GM19468 (cell line): Measurements from ENCODE around the gene GOLIM4.
"Not testable (repeated sequence)": the region's sequence is repeated elsewhere in the genome, so short reads cannot be mapped to it uniquely, and the experiment has no call there.

Experiments used
- ATAC-seq: cut with Tn5 transposase; IDR thresholded peaks from one replicate; pipeline ENCODE4 v1.9.1; 2021; ENCODE audit warnings: mild to moderate bottlenecking, moderate library complexity, moderate number of reproducible peaks; ENCODE audit not compliant: unreplicated experiment; ENCODE audit errors: extremely low read depth

GOLIM4 gene

DNA sequence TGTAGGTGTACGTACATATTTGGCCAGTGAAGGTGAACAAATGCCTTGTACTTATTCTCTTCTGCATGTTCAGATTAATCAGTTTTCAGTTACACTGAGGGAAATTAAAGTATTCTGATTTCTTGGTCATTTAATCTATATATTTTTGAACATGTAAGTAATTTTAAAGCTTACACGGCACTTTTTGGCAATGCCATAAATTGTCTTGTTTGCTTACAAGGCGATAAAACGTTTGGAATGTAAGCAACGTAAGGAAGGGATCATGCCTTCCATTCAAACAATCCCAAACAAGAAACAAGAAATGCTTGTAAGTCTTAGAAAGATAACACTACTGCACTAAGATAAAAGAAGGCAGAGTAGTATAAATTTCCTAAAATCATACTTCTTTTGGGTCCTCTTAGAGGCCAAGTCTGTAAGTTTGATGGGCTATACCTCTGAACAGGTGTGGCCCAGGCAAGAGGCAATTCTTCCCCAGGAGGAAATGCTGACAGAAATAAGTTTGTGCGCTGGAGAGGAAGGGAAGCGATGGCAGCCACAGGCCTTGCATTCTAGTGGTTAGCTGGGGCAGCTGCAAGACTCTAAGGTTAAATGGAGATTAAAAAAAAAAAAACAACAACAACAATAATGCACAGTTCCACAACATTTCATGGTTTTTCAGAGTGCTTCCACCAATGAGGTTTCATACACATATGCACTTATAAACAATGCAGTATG lies 73.8 kb downstream of the GOLIM4 start:
- no peak for ATAC-seq

DNA sequence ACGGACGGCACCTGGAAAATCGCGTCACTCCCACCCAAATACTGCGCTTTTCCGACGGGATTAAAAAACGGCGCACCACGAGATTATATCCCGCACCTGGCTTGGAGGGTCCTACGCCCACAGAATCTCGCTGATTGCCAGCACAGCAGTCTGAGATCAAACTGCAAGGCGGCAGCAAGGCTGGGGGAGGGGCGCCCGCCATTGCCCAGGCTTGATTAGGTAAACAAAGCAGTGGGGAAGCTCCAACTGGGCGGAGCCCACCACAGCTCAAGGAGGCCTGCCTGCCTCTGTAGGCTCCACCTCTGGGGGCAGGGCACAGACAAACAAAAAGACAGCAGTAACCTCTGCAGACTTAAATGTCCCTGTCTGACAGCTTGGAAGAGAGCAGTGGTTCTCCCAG lies 84.4 kb downstream of the GOLIM4 start:
- not testable (repeated sequence) for ATAC-seq

DNA sequence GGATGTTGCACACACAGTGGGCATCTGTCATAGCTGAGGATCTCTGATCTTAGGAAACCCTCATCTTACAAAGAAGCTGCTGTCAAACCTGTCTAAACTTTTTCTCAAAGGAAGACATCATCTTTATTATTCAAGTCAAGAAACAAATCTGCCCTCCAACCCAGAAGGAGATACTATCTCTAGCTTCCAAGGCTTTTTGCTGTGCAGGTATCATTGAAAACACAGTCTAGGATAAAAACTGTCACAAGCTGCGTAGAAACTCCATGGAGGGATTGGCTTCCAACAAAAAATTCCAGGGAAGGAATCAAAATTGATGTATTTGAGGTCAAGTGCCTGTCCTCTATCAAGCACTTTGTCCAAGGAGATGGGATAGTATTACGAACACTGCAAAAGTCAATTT lies 89.1 kb downstream of the GOLIM4 start:
- no peak for ATAC-seq

DNA sequence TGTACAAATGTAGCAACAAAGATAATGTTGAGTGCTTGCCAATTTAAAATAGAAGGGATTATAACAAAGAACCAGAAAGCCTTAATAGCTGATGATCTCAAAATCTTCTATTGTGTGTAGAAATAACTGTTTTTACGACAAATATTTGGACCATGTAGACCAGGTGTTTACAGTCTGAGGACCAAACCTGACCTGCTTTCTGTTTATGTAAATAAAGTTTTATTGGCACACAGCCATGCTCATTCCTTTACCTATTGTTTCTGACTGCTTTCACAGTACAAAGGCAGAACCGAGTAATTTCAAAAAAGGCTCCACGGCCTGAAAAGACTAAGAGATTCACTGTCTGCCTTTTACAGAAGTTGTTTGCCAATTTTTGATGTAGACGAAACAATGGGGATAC lies 91.8 kb downstream of the GOLIM4 start:
- no peak for ATAC-seq

DNA sequence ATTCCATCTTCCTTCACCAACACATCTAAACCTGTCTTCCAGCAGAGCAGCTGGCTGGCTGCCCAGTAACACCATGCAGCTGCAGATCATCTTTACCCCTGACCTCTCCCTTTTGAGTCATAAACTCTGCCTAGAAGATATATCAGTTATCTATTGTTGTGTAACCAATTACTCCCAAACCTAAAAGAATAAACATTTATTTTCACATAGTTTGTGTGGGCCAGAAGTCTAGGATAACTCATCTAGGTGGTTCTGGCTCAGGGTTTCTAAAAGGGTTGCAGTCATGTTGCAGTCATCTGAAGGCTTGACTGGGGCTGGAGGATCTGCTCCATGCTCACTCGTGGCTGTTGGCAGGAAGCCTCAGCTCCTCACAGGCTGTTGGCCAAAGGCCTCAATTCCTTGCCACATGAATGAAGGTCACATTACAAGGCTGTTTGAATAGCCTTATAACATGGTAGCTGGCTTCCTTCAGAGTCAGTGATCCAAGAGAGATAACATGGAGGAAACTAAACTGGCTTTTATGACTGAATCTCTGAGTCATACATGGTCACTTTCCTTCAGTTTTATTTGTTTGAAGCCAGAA lies 92.8 kb downstream of the GOLIM4 start:
- ATAC-seq, result no peak

DNA sequence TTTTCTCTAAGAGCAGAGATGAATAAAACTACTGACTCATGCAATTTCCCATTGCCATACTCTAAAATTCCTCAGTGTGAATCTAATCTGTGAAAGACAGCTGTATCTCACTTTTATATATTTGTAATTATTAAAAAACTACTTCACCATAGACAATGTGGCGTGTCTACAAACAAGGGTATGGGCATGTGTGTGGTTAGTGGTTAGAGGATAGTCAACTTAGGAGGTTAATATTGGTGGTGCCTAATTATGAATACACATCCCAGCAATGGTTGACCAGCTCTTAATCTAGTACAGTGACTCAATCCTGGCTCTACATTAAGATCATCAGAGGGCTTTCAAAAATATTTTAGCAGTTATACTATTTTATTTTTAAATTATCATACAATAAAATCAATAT lies 94.5 kb downstream of the GOLIM4 start:
- no peak for ATAC-seq

DNA sequence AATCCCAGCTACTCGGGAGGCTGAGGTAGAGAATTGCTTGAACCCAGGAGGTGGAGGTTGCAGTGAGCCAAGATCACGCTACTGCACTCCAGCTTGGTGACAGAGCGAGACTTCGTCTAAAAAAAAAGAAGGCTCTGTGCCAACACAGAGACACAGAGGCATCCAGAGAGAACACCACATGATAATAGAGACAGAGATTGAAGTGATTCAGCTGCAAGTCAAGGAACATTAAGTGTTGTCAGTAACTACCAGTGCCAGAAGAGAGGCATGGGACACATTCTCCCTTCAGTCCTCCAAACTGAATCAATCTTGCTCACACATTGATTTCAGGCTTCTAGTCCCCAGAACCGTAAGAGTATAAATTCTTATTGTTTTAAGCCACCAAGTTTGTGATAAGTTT lies 97.5 kb downstream of the GOLIM4 start:
- ATAC-seq, result no peak

DNA sequence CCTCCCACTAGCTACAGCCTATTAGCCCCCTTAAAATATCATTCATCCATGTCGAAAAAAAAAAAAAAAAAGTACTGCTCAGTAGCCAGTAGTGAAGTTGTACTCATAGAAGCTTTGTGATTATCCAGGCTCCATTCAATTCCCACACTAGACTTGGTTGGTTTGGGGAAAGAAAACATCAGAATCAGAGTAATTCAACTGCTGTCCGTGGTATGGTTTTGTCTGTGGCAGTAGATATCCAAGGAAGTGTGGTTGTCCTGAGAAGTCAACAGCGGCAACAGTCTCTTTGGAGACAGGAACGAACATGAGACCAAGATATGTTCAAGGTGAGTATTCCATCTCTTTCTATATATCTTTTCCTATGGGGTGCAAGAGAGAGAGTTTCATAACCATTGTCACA lies 99.2 kb downstream of the GOLIM4 start:
- no peak for ATAC-seq

DNA sequence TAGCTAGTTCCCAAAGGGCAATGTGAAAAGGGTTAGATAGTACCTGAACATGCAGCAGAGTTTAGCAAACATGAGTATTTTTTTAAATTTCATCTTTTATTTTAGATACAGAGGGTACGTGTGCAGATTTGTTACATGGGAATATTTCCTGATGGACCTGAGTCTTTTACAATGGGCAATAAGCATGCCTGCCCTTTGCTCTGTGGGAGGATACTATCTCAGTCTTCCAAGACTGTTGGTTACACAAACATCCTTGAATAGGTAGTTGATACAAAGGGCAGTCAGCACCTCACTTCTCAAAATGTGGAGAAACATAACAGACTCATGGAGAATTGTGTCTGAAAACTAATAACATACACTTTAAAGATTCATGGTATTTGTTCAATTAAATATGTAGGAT lies 103.3 kb downstream of the GOLIM4 start:
- no peak for ATAC-seq

DNA sequence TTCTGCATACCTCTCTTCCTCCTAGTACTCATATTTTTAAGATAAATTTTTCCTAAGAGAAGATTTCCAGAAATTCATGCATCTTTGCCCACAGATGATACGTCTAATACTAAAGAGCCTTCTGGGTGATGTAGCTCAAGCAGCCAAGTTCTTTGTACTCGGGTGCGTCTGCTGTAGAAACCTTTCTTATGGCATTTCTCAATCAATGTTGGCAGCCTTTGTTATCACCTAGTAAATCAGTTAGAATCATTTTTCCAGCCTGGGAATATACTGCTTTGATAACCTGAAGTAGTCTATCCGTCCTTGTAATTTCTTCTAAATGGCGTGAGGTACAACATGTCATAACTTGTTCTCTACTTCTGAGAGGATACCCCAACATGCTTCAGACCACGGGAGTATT lies 104.5 kb downstream of the GOLIM4 start:
- ATAC-seq, result no peak

DNA sequence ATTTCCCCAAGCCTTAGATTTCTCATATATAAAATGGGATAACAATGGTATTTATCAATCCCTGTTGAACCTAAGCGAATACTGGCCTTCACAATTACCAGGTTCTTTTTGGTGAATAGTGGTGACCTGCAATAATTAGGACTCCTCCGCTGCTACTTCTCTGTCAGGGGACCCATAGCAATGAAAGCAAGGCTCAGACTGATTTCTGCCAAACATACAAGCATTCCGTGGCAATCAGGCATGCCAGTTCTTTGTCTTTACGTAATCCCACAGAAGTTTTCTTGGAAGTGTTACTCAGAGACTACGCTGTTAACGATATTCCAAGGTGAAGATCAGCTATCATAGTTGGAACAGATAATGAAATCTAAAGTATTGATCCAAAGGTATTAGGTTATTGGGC lies 105.7 kb downstream of the GOLIM4 start:
- no peak for ATAC-seq

DNA sequence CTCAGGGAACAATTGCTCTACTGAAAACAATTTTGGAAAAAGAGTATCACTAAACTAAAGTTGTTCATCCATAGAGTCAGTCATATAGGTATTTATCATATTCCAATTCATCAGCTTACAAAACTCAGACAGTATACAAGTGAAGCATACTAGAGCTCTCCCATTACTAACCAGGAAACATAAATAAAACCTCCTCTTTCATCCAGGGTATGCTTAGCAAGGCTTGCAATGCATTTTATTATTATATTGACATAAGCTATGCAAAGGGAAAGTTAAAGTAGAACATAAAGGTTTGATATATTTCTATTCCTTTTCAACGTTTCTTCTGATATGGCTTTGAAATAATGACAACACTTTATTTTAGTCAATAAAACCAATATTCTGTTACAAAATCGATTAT lies 106.7 kb downstream of the GOLIM4 start:
- no peak for ATAC-seq

DNA sequence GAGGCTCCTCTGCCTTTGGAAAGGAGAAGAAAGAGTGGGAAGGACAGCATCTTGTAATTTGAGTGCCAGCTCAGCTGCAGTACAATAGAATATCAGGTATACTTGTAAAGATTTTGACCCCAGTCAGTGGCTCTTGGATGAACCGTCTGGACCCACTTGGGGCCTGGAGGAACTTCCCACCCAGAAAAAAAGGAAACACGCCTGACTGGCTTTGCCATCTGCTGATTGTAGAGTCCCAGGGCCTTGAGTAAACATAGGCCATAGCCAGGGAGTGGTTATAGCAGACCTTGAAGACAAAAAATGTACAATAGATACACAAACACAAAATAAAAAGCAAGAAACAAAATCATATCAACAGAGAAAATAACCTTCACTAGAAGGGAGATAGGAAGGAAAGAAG lies 112.1 kb downstream of the GOLIM4 start:
- ATAC-seq, result no peak

DNA sequence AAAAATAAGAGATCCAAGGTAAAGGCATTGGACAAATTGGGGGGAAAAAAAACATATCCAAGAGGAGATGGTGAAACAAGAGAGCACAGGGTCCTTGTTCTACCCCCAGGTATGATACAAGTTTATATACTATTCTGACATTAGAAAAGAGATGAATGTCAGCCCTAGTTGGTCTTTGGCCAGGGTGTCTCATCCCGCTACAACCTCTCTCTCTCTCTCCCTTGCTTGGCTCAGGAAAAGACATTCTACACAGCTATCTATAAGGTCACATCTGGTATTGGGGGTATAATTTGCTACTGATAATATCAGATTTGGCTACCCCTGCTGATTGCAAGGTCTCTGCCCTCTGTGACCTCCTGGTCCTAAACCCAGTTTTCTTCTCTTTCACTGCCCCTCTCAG lies 117.2 kb downstream of the GOLIM4 start:
- ATAC-seq, result no peak

DNA sequence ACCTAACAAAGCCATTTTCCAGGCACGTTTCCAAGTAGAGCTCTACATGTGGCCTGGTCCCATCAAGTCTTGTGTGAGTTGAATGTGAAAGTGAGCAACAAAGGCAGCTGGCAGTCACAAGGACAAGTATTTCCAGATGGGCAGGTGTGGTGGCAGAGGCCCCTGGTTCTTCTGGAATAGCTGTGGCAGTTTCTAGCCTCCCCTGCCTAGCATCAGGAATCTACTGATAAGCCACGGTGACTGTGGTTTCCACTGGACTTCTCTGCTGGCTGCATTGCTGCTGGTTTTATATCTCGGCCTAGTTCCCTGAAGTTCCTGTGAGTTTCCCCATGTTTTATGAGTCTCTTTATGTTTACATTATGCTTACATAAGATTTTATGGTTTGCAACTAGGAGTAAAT lies 117.7 kb downstream of the GOLIM4 start:
- ATAC-seq, result no peak

DNA sequence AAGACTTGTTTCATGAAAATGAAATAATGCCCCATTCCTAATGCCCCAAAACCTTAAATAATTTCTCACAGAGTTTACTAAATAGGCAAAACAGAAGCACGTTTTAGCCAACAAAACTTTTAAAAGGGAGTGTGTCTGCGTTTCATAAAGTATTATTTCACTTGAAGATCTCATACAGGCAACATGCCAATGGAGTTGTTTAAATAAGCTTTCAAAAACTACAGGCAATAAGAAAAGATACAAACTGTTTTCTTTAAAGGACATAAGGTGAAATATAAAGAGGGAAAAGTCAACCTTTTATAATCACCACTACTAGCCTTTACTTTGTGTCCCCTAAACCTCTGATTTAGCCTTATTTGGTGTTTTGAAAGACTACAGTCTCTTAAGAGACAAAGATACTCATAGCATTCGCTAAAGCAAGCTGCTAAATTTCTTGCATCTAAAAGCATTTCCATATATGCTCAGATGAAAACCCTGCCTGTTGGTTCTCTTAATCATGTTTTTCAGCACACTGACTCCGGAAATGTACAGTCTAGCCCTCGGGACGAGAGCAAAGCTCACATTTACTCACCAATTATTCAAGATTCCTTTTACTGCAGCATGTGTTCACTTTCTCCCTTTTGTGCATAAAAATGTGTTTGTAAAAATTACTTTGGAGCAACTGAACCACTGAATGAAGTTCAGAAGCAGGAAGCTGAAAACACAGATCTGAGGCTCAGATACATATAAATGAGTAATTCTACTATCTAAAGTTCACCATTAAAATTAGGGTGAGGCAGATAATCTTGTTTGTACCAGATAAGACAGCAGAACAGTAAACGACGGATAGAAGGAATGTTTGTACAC lies 119.0 kb downstream of the GOLIM4 start:
- ATAC-seq, result no peak

DNA sequence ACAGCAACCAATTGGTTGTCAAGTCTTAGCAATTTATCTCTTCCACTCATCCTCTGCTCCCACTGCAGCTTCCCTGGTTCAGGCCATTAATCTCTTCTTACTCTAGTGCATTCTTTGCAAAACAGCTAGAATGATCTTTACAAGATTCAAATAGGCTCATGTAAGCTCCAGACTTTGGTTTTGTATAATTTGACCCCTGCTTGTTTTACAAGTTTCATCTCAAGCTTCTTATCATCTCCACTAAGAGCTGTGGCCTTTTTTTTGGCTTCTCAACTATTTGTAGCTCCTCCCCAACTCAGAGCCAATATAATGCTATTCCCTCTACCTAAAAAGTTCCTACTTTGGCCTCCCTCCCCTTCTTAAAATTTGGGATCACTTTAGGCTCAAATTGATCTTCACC lies 121.8 kb downstream of the GOLIM4 start:
- no peak for ATAC-seq

DNA sequence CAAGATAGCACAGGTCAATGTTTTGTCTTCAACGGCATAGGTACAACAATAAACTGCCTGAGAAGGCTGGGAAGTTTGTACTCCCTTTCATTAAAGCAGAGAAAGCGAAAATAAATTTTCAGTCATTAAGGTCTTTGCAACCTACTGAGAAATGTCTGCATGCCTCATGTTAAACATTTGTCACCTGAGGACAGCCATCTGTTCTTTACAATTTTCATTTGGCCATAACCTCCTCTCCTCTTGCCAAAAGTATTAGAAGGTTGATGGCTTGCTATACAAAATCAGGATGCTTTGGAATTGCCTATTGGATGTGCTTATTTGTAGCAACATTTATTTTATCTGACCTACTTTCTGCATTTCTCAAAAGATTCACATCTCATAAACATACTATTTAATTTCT lies 122.7 kb downstream of the GOLIM4 start:
- ATAC-seq, result no peak

DNA sequence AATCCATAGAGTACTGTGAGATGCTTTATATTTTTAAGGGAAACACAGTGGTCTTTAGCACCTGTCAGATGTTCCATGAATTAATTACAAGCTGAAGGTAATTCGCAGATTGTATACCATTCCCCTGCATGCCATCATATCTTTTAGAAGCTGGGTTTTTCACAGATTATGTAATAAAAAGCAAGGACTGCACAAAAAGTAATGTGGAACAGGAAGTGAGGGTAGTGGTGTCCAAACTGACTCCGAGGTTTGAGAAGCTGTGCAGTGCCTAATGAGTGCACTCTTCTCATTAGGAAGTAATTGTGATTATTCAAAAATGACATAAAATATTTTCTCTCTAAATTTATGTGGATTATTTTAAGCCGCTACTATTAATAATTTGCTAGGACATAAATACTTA lies 123.2 kb downstream of the GOLIM4 start:
- ATAC-seq, result no peak

DNA sequence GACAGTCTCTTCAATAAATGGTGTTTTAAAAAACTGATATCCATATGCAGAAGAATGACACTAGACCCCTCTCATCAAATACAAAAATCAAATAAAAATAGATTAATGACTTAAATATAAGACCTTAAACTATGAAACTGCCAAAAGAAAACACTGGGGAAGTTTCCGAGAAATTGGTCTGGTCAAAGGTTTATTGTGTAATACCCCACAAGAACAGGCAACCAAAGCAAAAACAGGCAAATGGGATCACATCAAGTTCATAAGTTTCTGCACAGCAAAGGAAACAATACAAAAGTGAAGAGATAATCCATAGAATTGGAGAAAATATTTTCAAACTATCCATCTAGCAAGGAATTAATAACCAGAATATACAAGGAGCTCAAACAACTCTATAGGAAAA lies 126.2 kb downstream of the GOLIM4 start:
- ATAC-seq, result no peak

DNA sequence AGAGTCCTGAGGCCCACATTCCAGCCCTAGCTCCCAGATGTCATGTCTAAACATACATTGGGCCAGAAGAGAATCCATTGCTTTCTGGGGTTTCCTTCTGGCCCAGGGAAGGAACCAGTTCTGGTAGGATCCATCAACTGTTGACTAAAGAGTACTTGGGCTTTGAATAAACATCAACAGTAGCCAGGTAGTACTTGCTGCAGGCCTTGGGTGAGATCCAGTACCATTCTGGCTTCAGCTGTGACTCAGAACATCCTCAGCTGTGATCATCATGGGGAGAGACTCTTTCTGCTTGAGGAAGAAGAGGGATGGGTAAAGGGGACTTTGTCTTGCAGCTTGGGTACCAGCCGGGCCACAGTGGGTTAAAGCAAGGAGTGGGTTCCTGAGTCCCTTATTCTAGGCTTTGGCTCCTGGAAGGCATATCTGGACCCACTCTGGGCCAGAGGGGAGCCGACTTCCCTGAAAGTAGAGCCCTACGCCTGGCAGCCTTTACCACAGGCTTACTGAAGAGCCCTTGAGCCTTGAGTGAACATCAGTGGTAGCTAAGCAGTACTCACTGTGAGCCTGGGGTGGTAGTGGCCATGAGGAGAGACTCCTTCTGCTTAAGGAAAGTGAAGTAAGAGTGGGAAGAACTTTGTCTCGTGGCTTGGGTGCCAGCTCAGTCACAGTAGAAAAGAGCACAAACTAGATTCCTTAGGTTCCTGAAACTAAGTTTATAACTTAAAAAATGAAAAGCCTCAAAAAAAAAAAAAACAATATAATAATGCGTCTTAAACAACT lies 128.3 kb downstream of the GOLIM4 start:
- no peak for ATAC-seq
